CD4-positive, alpha-beta T cell treated with Interleukin-15 for 1 hour (primary cell): ENCODE data around the gene MRC2.

Source experiments
- DNase-seq: peaks from one replicate; pipeline ENCODE4 v3.0.0-alpha.2; 2020

MRC2 gene

GRCh38 chr17:62703776-62704380, 76.4 kb downstream of the MRC2 start:
- DNase-seq, result peak; percentile 69

- DNase-seq, result no peak
Measured at GRCh38 chr17:62704381-62704971, 77.0 kb downstream of the MRC2 start.

GRCh38 chr17:62705156-62705777, 77.8 kb downstream of the MRC2 start:
- DNase-seq, result no peak

- no peak for DNase-seq
Measured at GRCh38 chr17:62705778-62706597, 78.5 kb downstream of the MRC2 start.

GRCh38 chr17:62706598-62707424, 79.3 kb downstream of the MRC2 start:
- DNase-seq, result no peak

GRCh38 chr17:62707425-62707739, 79.9 kb downstream of the MRC2 start:
- no peak for DNase-seq

- no peak for DNase-seq
Measured at GRCh38 chr17:62708587-62708986, 81.1 kb downstream of the MRC2 start.

- DNase-seq, result no peak
Measured at GRCh38 chr17:62712171-62712581, 84.7 kb downstream of the MRC2 start.

- no peak for DNase-seq
Measured at GRCh38 chr17:62713086-62713881, 85.8 kb downstream of the MRC2 start.

GRCh38 chr17:62714016-62714777, 86.7 kb downstream of the MRC2 start:
- DNase-seq, result no peak

GRCh38 chr17:62715882-62716390, 88.5 kb downstream of the MRC2 start:
- DNase-seq, result no peak

- DNase-seq, result no peak
Measured at GRCh38 chr17:62716834-62717588, 89.5 kb downstream of the MRC2 start.

GRCh38 chr17:62717589-62717855, 90.1 kb downstream of the MRC2 start:
- DNase-seq, result no peak

GRCh38 chr17:62717889-62718288, 90.4 kb downstream of the MRC2 start:
- no peak for DNase-seq

GRCh38 chr17:62718429-62718828, 91.0 kb downstream of the MRC2 start:
- DNase-seq, result no peak

GRCh38 chr17:62719586-62719985, 92.1 kb downstream of the MRC2 start:
- DNase-seq, result no peak

GRCh38 chr17:62720126-62720850, 92.8 kb downstream of the MRC2 start:
- DNase-seq, result no peak

- no peak for DNase-seq
Measured at GRCh38 chr17:62722625-62723024, 95.2 kb downstream of the MRC2 start.

- DNase-seq, result no peak
Measured at GRCh38 chr17:62723842-62724241, 96.4 kb downstream of the MRC2 start.
